HepG2 (cell line): Measurements from ENCODE around the gene FBXW2. TPM values are rescaled to one million over a fixed set of nuclear protein-coding genes. Genes with fewer than 3 reads are reported as not detected.
A peak's percentile ranks its signal among the peaks of the same experiment; 100 is the strongest.

Source experiments
- ARNT ChIP-seq: fragments of 450-650 bp; IDR thresholded peaks from 2 replicates; pipeline ENCODE4 v1.6.1; 2017
- ASH2L ChIP-seq: fragments of 300-600, 200-600 bp; sonication (generic); IDR thresholded peaks from 2 replicates; pipeline ENCODE4 v1.7.0; 2017; ENCODE audit warnings: low read depth, mild to moderate bottlenecking, moderate library complexity, mixed read lengths, low read length; ENCODE audit not compliant: insufficient read length
- ATM ChIP-seq: fragments of 450-650 bp; IDR thresholded peaks from 2 replicates; pipeline ENCODE4 v1.7.1; 2017; ENCODE audit warnings: mild to moderate bottlenecking, borderline replicate concordance
- CBX1 ChIP-seq: IDR thresholded peaks from one replicate; pipeline ENCODE4 v1.6.1; 2016; ENCODE audit warnings: antibody characterized with exemption, low read depth
- CCAR2 ChIP-seq: fragments of 200-400 bp; formaldehyde crosslinking; optimal IDR thresholded peaks from 2 replicates; pipeline ENCODE3; 2018; ENCODE audit warnings: low read depth, mild to moderate bottlenecking, low read length, moderate library complexity
- CERS6 ChIP-seq: sonication (generic); formaldehyde crosslinking; IDR thresholded peaks from 2 replicates; pipeline ENCODE4 v1.5.0; 2020; ENCODE audit warnings: missing genetic modification reagents
- GZF1 ChIP-seq: sonication (generic); formaldehyde crosslinking; IDR thresholded peaks from 2 replicates; pipeline ENCODE4 v1.5.1; 2020; ENCODE audit warnings: mild to moderate bottlenecking, missing genetic modification reagents
- HNF4G ChIP-seq, 2 experiments: sonication (generic) in 1 of 2; formaldehyde crosslinking in 1 of 2; IDR thresholded peaks; 2 replicates each; pipeline versions ENCODE4 v1.4.0 to v1.6.1; 2011 to 2020; ENCODE audit warnings: borderline replicate concordance in 2 of 2, low read depth in 2 of 2, mild to moderate bottlenecking in 2 of 2, low read length in 1 of 2, missing genetic modification reagents in 1 of 2, moderate library complexity in 1 of 2
- MTA1 ChIP-seq: sonication (generic); formaldehyde crosslinking; IDR thresholded peaks from 2 replicates; pipeline ENCODE4 v1.4.0; 2020; ENCODE audit warnings: missing genetic modification reagents, mild to moderate bottlenecking, borderline replicate concordance
- RARG ChIP-seq: sonication (generic); formaldehyde crosslinking; IDR thresholded peaks from 2 replicates; pipeline ENCODE4 v1.4.0; 2020; ENCODE audit warnings: low read depth, mild to moderate bottlenecking, missing genetic modification reagents
- SMAD3 ChIP-seq: sonication (generic); formaldehyde crosslinking; IDR thresholded peaks from 2 replicates; pipeline ENCODE4 v1.4.0; 2020; ENCODE audit warnings: missing genetic modification reagents
- TMF1 ChIP-seq: sonication (generic); formaldehyde crosslinking; IDR thresholded peaks from 2 replicates; pipeline ENCODE4 v1.8.1; 2022; ENCODE audit warnings: low read depth, missing genetic modification reagents
- UBTF ChIP-seq: sonication (generic); formaldehyde crosslinking; IDR thresholded peaks from 2 replicates; pipeline ENCODE4 v1.4.0; 2020; ENCODE audit warnings: mild to moderate bottlenecking, missing genetic modification reagents
- YY1 ChIP-seq: IDR thresholded peaks from 2 replicates; pipeline ENCODE4 v1.6.1; 2011; ENCODE audit warnings: low read length, low read depth, moderate library complexity, mild to moderate bottlenecking; ENCODE audit not compliant: insufficient read depth, insufficient replicate concordance
- ZFP82 ChIP-seq: sonication (generic); formaldehyde crosslinking; IDR thresholded peaks from 2 replicates; pipeline ENCODE4 v1.5.1; 2020; ENCODE audit warnings: mild to moderate bottlenecking, missing genetic modification reagents, borderline replicate concordance
- ZNF180 ChIP-seq: sonication (generic); formaldehyde crosslinking; IDR thresholded peaks from 2 replicates; pipeline ENCODE4 v1.4.0; 2020; ENCODE audit warnings: low read depth, missing genetic modification reagents, borderline replicate concordance
- ZNF354B ChIP-seq: sonication (generic); formaldehyde crosslinking; IDR thresholded peaks from 2 replicates; pipeline ENCODE4 v1.8.0; 2022; ENCODE audit warnings: mild to moderate bottlenecking, missing genetic modification reagents
- ZNF543 ChIP-seq: sonication (generic); formaldehyde crosslinking; IDR thresholded peaks from 2 replicates; pipeline ENCODE4 v1.4.0; 2020; ENCODE audit warnings: mild to moderate bottlenecking, missing genetic modification reagents
- ZNF792 ChIP-seq: IDR thresholded peaks from 2 replicates; pipeline ENCODE4 v1.6.1; 2016
- polyA plus RNA-seq, 8 experiments: library from polyadenylated mRNA; depleted of rRNA in 3 of 8; stranded (reverse) in 7 of 8; unstranded in 1 of 8; fragments of >200 nt; fragmentation: Illumina TruSeq in 4 of 8; extraction: Trizol in 4 of 8; gene quantifications; 2 replicates each; pipeline versions ENCODE4 v1.2.1 to v1.2.3, GENCODE V29; 2011 to 2016; ENCODE audit warnings: low read depth in 4 of 8, missing spikeins in 1 of 8, mixed read lengths in 1 of 8; ENCODE audit not compliant: insufficient read depth in 1 of 8
- total RNA-seq, 5 experiments: library from RNA; depleted of rRNA; stranded (reverse); fragments of >200 nt; fragmentation: Illumina TruSeq; extraction: Trizol; gene quantifications; 2 replicates each; pipeline ENCODE4 v1.2.3, GENCODE V29; 2016; ENCODE audit warnings: low read depth in 1 of 5
- TF ChIP-seq, protein P1 (sequence below): sonication (generic); formaldehyde crosslinking; conservative IDR thresholded peaks from 2 replicates; pipeline ENCODE4 v1.8.0; 2022; ENCODE audit warnings: missing genetic modification reagents
- TF ChIP-seq, protein P2 (sequence below): sonication (generic); formaldehyde crosslinking; IDR thresholded peaks from 2 replicates; pipeline ENCODE4 v1.8.0; 2022; ENCODE audit warnings: mild to moderate bottlenecking, missing genetic modification reagents, moderate library complexity
- TF ChIP-seq, protein P3 (sequence below): sonication (generic); formaldehyde crosslinking; IDR thresholded peaks from 2 replicates; pipeline ENCODE4 v1.5.1; 2020; ENCODE audit warnings: mild to moderate bottlenecking, missing genetic modification reagents, borderline replicate concordance

The FBXW2 gene
- total and polyA plus RNA-seq, 2 of the 13 experiments (the other 11 are each of a cell fraction or from before 2014, with no cell fraction given): 35.4 to 43.1 TPM

DNA sequence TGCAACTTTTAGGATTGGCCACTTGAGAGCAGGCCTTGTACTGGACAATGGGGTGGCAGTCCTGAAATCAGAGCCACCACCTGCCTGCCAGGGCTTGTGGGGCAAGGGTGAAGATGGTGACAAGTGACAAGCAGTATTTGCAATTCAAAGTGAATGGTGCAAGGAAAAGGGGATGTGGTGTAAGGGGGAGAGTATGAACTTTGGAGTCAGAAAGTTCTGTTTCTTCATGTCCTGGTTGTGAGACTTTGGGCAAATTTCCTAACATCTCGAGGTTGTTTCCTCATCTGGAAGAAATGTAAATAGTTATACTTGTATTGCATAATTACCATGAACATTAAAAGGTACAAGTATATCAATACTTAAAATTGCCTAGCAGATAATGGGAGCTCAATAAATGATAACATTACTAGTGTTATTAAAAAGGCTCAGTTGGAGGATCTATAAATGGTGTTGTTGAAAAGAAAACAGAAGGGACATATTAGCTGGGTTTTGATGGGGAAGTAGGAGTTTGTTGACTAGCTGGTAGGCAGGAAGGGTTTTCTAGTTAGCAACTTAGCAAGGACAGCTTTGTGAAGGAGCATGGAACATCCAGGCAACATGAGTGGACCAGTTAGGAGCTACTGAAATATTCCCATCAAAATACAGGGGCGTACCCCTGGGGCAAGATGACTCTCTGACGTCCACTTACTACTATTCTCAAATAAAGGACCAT lies 57.6 kb downstream of the FBXW2 start (continued):
- TF ChIP-seq, protein P1, sequence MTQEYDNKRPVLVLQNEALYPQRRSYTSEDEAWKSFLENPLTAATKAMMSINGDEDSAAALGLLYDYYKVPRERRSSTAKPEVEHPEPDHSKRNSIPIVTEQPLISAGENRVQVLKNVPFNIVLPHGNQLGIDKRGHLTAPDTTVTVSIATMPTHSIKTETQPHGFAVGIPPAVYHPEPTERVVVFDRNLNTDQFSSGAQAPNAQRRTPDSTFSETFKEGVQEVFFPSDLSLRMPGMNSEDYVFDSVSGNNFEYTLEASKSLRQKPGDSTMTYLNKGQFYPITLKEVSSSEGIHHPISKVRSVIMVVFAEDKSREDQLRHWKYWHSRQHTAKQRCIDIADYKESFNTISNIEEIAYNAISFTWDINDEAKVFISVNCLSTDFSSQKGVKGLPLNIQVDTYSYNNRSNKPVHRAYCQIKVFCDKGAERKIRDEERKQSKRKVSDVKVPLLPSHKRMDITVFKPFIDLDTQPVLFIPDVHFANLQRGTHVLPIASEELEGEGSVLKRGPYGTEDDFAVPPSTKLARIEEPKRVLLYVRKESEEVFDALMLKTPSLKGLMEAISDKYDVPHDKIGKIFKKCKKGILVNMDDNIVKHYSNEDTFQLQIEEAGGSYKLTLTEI (CRISPR knock-in tag): no peak
- no peak for TF ChIP-seq UBTF
- TF ChIP-seq CCAR2: no peak
- TF ChIP-seq TMF1: no peak
- TF ChIP-seq ZNF543: no peak
- TF ChIP-seq, protein P2, sequence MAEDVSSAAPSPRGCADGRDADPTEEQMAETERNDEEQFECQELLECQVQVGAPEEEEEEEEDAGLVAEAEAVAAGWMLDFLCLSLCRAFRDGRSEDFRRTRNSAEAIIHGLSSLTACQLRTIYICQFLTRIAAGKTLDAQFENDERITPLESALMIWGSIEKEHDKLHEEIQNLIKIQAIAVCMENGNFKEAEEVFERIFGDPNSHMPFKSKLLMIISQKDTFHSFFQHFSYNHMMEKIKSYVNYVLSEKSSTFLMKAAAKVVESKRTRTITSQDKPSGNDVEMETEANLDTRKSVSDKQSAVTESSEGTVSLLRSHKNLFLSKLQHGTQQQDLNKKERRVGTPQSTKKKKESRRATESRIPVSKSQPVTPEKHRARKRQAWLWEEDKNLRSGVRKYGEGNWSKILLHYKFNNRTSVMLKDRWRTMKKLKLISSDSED: no peak
- no peak for TF ChIP-seq YY1
- no peak for TF ChIP-seq ATM
- TF ChIP-seq HNF4G (IDR thresholded peaks at IDR 0.05; ENCODE audit: borderline replicate concordance, low read depth, low read length): peak; percentile 91
- TF ChIP-seq HNF4G (CRISPR knock-in tag; IDR thresholded peaks at IDR 0.05; ENCODE audit: borderline replicate concordance, low read depth): peak; percentile 49; the same call in 1 of the 2 replicates
- TF ChIP-seq ARNT: no peak
- no peak for TF ChIP-seq RARG (CRISPR knock-in tag)
- TF ChIP-seq MTA1 (CRISPR knock-in tag): 0 out of 2 replicates have a peak, but pooled peaks have one; percentile 19
- no peak for TF ChIP-seq ASH2L
- no peak for TF ChIP-seq CBX1
- no peak for TF ChIP-seq GZF1 (CRISPR knock-in tag)
- TF ChIP-seq, protein P3, sequence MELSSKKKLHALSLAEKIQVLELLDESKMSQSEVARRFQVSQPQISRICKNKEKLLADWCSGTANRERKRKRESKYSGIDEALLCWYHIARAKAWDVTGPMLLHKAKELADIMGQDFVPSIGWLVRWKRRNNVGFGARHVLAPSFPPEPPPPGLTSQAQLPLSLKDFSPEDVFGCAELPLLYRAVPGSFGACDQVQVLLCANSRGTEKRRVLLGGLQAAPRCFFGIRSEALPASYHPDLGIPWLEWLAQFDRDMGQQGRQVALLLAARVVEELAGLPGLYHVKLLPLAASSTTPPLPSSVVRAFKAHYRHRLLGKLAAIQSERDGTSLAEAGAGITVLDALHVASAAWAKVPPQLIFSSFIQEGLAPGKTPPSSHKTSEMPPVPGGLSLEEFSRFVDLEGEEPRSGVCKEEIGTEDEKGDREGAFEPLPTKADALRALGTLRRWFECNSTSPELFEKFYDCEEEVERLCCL: no peak
- no peak for TF ChIP-seq ZNF354B
- no peak for TF ChIP-seq ZNF792 (CRISPR knock-in tag)
- TF ChIP-seq SMAD3 (CRISPR knock-in tag): peak; percentile 93
- no peak for TF ChIP-seq ZFP82 (CRISPR knock-in tag)
- no peak for TF ChIP-seq ZNF180 (CRISPR knock-in tag)
- TF ChIP-seq CERS6: no peak
